Measurements from ENCODE around the gene CFAP57.

CFAP57 gene

DNA sequence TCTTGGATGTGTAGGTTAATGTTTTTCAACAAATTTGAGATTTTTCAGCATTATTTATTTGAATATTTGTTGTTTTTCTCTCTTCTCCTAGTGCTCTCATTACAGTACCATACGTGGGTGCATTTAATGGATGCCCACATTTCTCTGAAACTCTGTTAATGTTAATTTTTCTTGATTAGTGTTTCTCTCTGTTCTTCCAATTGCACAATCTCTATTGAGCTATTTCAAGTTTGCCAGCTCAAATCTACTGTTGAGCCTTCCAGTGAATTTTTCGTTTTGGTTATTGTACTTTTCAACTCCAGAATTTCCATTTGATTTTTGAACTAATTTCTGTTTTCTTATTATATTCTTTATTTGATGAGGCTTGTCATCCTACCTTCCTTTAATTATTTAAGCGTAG is 31.7 kb downstream of the CFAP57 start:
- H3K36me3 ChIP-seq (ENCODE audit: insufficient read depth, low read length): no peaks in the 10 kb centered on the region
- H3K27me3 ChIP-seq (ENCODE audit: insufficient read depth, low read length, poor library complexity, severe bottlenecking): no peaks in the 10 kb centered on the region
- no peaks in the 10 kb centered on the region for H3K79me2 ChIP-seq (ENCODE audit: insufficient read depth, low read length)
- H3K4me1 ChIP-seq (ENCODE audit: insufficient read depth, low read length, poor library complexity, severe bottlenecking): no peaks in the 10 kb centered on the region
- no peak overlapping the region for H3K4me2 ChIP-seq (ENCODE audit: low read depth, low read length, poor library complexity, severe bottlenecking)
- H4K20me1 ChIP-seq (ENCODE audit: insufficient read depth, low read length, poor library complexity, severe bottlenecking): no peaks in the 10 kb centered on the region
- no peaks in the 10 kb centered on the region for H3K9me2 ChIP-seq (replicated peaks; ENCODE audit: low read depth, low read length)
- H3K4me3 ChIP-seq (ENCODE audit: low read length, poor library complexity, severe bottlenecking): no peak overlapping the region
- no peaks in the 10 kb centered on the region for H3K9me3 ChIP-seq (ENCODE audit: insufficient read depth, low read depth, low read length)
- H3F3A ChIP-seq (ENCODE audit: low read depth): no peaks in the 10 kb centered on the region
- H3K9ac ChIP-seq (ENCODE audit: low read depth, low read length, poor library complexity, severe bottlenecking): no peak overlapping the region
- no peak for TF ChIP-seq CTCF (conservative IDR thresholded peaks at IDR 0.05; ENCODE audit: low read length)
- no peak for TF ChIP-seq EZH2phosphoT487 (IDR thresholded peaks at IDR 0.05; ENCODE audit: borderline replicate concordance)
- H2AFZ ChIP-seq (ENCODE audit: low read length): no peak overlapping the region

DNA sequence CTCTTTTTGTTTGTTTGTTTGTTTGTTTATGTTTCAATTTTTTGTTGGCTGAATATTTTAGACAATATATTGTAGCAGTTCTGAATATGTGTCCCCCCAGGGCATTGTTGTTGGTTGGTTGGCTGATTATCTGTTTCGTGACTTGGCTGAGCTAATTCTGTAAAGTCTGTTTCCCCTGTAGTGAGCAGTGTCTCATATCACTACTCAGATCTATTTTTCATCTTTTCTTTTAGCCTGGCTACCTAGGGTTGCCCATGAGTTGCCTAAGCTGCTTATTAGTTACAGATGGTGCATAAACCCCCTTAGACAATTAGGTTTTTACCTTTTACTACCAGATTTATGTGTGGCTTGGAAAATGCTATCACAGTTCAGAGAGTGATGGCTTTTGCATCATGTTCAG is 32.3 kb downstream of the CFAP57 start:
- Histone ChIP-seq H3K4me3 (ENCODE audit: low read length, poor library complexity, severe bottlenecking) (no peak overlapping the region), H2AFZ (ENCODE audit: low read length) (no peak overlapping the region), H3F3A (ENCODE audit: low read depth) (no peaks in the 10 kb centered on the region), H3K79me2 (ENCODE audit: insufficient read depth, low read length) (no peaks in the 10 kb centered on the region), H3K9me2 (replicated peaks; ENCODE audit: low read depth, low read length) (no peaks in the 10 kb centered on the region), H3K9ac (ENCODE audit: low read depth, low read length, poor library complexity, severe bottlenecking) (no peak overlapping the region), H3K9me3 (ENCODE audit: insufficient read depth, low read depth, low read length) (no peaks in the 10 kb centered on the region), H3K4me1 (ENCODE audit: insufficient read depth, low read length, poor library complexity, severe bottlenecking) (no peaks in the 10 kb centered on the region), H3K4me2 (ENCODE audit: low read depth, low read length, poor library complexity, severe bottlenecking) (no peak overlapping the region), H4K20me1 (ENCODE audit: insufficient read depth, low read length, poor library complexity, severe bottlenecking) (no peaks in the 10 kb centered on the region), H3K27me3 (ENCODE audit: insufficient read depth, low read length, poor library complexity, severe bottlenecking) (no peaks in the 10 kb centered on the region), H3K36me3 (ENCODE audit: insufficient read depth, low read length) (no peaks in the 10 kb centered on the region)
- TF ChIP-seq EZH2phosphoT487 (IDR thresholded peaks at IDR 0.05; ENCODE audit: borderline replicate concordance) (no peak), CTCF (conservative IDR thresholded peaks at IDR 0.05; ENCODE audit: low read length) (no peak)

DNA sequence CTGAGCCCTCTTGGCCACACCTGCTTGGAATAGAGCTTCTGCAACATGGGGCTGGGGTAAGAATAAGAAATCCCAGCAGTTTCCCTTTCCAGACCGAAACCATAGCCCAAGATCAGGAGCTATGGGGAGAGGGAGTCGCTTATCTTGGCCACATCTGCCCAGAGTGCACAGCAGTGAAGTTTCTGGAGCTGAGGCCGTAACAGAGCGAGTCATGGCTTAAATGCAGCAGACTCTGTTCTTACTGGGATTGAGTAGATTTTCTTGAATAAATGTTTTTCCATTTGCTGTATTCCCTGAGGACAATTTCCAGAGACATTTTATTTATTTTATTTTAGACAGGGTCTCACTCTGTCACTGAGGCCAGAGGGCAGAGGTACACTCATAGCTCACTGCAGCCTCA is 33.5 kb downstream of the CFAP57 start:
- H3K36me3 ChIP-seq (ENCODE audit: insufficient read depth, low read length): no peaks in the 10 kb centered on the region
- no peaks in the 10 kb centered on the region for H4K20me1 ChIP-seq (ENCODE audit: insufficient read depth, low read length, poor library complexity, severe bottlenecking)
- TF ChIP-seq CTCF (conservative IDR thresholded peaks at IDR 0.05; ENCODE audit: low read length) (no peak), EZH2phosphoT487 (IDR thresholded peaks at IDR 0.05; ENCODE audit: borderline replicate concordance) (no peak)
- no peaks in the 10 kb centered on the region for H3K9me3 ChIP-seq (ENCODE audit: insufficient read depth, low read depth, low read length)
- no peaks in the 10 kb centered on the region for H3K79me2 ChIP-seq (ENCODE audit: insufficient read depth, low read length)
- H3K4me1 ChIP-seq (ENCODE audit: insufficient read depth, low read length, poor library complexity, severe bottlenecking): no peaks in the 10 kb centered on the region
- no peaks in the 10 kb centered on the region for H3F3A ChIP-seq (ENCODE audit: low read depth)
- H3K27me3 ChIP-seq (ENCODE audit: insufficient read depth, low read length, poor library complexity, severe bottlenecking): no peaks in the 10 kb centered on the region
- H3K4me3 ChIP-seq (ENCODE audit: low read length, poor library complexity, severe bottlenecking): no peak overlapping the region
- H3K9ac ChIP-seq (ENCODE audit: low read depth, low read length, poor library complexity, severe bottlenecking): no peak overlapping the region
- no peaks in the 10 kb centered on the region for H3K9me2 ChIP-seq (replicated peaks; ENCODE audit: low read depth, low read length)
- no peak overlapping the region for H2AFZ ChIP-seq (ENCODE audit: low read length)
- no peak overlapping the region for H3K4me2 ChIP-seq (ENCODE audit: low read depth, low read length, poor library complexity, severe bottlenecking)
